SU-DHL-6 (cell line): ENCODE measurements around the gene ASIC3.

Experiments used
- H2AFZ ChIP-seq: fragments of 200-600 bp; sonication (generic); 2 replicates; pipeline ENCODE4 v1.6.1; 2014; ENCODE audit warnings: low read depth, mild to moderate bottlenecking, moderate library complexity, mixed read lengths, antibody characterized with exemption, low read length; ENCODE audit not compliant: severe bottlenecking
- H3F3A ChIP-seq: fragments of 200-600 bp; shearing (Covaris generic); 2 replicates; pipeline ENCODE4 v1.6.0; 2016; ENCODE audit warnings: antibody characterized with exemption, mild to moderate bottlenecking; ENCODE audit not compliant: insufficient read depth
- H3K27ac ChIP-seq: fragments of 200-600 bp; sonication (generic); 2 replicates; pipeline ENCODE4 v1.5.1; 2016; ENCODE audit warnings: low read depth, mild to moderate bottlenecking, low read length, moderate library complexity, mixed read lengths
- H3K27me3 ChIP-seq: fragments of 200-600 bp; sonication (generic), shearing (Covaris generic); 2 replicates; pipeline ENCODE4 v1.6.0; 2014; ENCODE audit warnings: mild to moderate bottlenecking, low read length
- H3K36me3 ChIP-seq: fragments of 200-600 bp; sonication (generic); 2 replicates; pipeline ENCODE4 v1.6.1; 2014; ENCODE audit warnings: mild to moderate bottlenecking, low read length, mixed read lengths
- H3K4me2 ChIP-seq: fragments of 300-600, 200-600 bp; shearing (Covaris generic), sonication (generic); 2 replicates; pipeline ENCODE4 v1.6.0; 2014; ENCODE audit warnings: low read length, low read depth, mild to moderate bottlenecking; ENCODE audit not compliant: poor library complexity, severe bottlenecking
- H3K4me3 ChIP-seq: fragments of 200-600 bp; sonication (generic); 2 replicates; pipeline ENCODE4 v1.5.1; 2014; ENCODE audit warnings: antibody characterized with exemption, low read length, mild to moderate bottlenecking, mixed read lengths; ENCODE audit not compliant: insufficient read depth, poor library complexity, severe bottlenecking
- H3K79me2 ChIP-seq: fragments of 200-600 bp; sonication (generic); 2 replicates; pipeline ENCODE4 v1.6.1; 2014; ENCODE audit warnings: mild to moderate bottlenecking, low read length, moderate library complexity; ENCODE audit not compliant: insufficient read depth
- H3K9ac ChIP-seq: fragments of 200-600 bp; sonication (generic); 2 replicates; pipeline ENCODE4 v1.7.0; 2014; ENCODE audit warnings: mild to moderate bottlenecking, low read length
- H3K9me2 ChIP-seq: fragments of 200-600 bp; sonication (generic); replicated peaks from 2 replicates; pipeline ENCODE4 v1.6.1; 2014; ENCODE audit warnings: low read length; ENCODE audit not compliant: insufficient read depth
- H3K9me3 ChIP-seq: fragments of 200-600 bp; sonication (generic); 2 replicates; pipeline ENCODE4 v1.6.1; 2014; ENCODE audit warnings: low read length, mixed read lengths; ENCODE audit not compliant: insufficient read depth
- H4K20me1 ChIP-seq: fragments of 200-600 bp; sonication (generic); 2 replicates; pipeline ENCODE4 v1.6.1; 2014; ENCODE audit warnings: low read depth, mild to moderate bottlenecking, antibody characterized with exemption, low read length, moderate library complexity, mixed read lengths
- CTCF ChIP-seq: fragments of 200-600 bp; sonication (generic); IDR thresholded peaks from one replicate; pipeline ENCODE4 v1.5.1; 2017; ENCODE audit warnings: antibody characterized with exemption, mild to moderate bottlenecking, low read length, moderate library complexity; ENCODE audit not compliant: insufficient read depth, poor library complexity, severe bottlenecking
- EZH2phosphoT487 ChIP-seq: fragments of 200-600 bp; sonication (generic), shearing (Covaris generic); conservative IDR thresholded peaks from 2 replicates; pipeline ENCODE4 v1.6.1; 2018; ENCODE audit warnings: mild to moderate bottlenecking, antibody characterized with exemption, low read length, moderate library complexity, mixed read lengths

Gene ASIC3

GRCh38 chr7:151060416-151061212, 12.3 kb downstream of the ASIC3 start:
- Histone ChIP-seq H3K36me3 (no peaks in the 10 kb centered on the region), H3K27ac (peak overlapping the region; percentile 82; the same call in 1 of the 2 replicates), H3F3A (peaks cover 8% of the 10 kb centered on the region), H3K4me3 (peak overlapping the region; percentile 86), H3K79me2 (peaks cover 27% of the 10 kb centered on the region), H3K4me2 (peak overlapping the region; percentile 84), H3K9me2 (no peaks in the 10 kb centered on the region), H3K9ac (peak overlapping the region; percentile 77), H3K27me3 (no peaks in the 10 kb centered on the region), H4K20me1 (no peaks in the 10 kb centered on the region), H3K9me3 (no peaks in the 10 kb centered on the region), H2AFZ (peak overlapping the region; percentile 86)
- no peak for TF ChIP-seq EZH2phosphoT487
- TF ChIP-seq CTCF = peak; percentile 23

DNA sequence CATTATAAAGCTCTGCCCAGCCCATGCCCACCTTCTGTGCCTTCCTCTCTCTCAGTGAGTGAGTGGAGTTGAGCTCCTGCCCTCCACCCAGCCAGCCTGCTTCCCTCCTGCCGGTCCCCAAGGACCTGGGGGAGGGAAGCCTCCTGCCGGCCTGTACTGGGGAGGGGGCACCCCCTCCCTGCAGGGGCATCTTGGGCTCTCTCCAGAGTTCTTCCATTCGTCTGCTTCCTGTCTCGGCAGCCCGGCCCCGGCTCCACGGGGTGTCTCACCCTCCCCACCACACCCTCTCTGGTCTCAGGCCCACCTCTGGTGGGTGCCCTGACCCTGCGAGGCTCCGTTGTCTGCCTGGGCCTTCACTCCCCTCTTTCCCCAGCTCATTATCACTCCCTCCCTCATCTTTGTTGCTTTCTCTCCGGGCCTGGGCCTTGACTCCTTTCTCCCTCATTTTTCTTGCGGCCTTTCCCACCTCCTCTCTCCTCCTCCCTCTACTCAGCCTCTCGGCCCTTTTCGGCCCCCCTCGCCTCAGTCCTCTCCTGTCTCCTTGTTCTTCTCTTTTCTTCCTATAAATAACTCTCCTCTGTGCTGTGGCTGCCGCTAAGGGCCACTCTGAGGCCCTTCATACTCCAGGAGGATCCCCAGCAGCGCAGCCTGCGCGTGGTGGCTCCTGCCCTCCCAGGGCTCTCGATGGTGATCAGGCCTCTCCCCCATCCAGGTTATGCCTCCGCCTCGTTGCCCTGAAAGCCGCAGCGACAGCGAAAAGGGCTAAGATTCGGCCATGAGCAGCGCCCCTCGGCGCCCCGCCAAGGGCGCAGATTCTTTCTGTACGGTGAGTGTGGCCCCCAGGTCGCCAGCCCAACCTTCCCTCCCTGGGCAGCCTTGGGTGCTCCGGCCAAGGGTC, 13.1 kb downstream of the ASIC3 start:
- Histone ChIP-seq H3K9me2 (no peaks in the 10 kb centered on the region), H3K27me3 (no peaks in the 10 kb centered on the region), H4K20me1 (no peaks in the 10 kb centered on the region), H3F3A (peaks cover 8% of the 10 kb centered on the region), H2AFZ (no peak overlapping the region), H3K79me2 (peaks cover 27% of the 10 kb centered on the region), H3K9me3 (no peaks in the 10 kb centered on the region), H3K9ac (peak overlapping the region; percentile 77; the same call in 1 of the 2 replicates), H3K36me3 (no peaks in the 10 kb centered on the region), H3K4me2 (peak overlapping the region; percentile 84), H3K4me3 (no peak overlapping the region), H3K27ac (no peak overlapping the region)
- no peak for TF ChIP-seq CTCF

DNA sequence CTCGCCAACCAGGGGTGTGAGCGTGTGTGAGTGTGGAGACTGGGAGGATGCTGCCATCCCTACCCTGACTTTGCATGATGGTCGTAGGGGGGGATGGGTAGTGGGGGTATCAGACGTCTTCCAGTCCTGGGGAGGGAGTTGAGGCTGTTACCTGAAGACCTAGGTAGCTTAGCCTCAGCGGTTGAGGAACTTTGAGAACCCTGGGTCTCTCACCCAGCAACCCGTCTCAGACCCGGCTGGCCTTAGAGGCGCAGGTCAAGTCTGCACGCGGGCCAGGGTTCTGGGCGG, 13.7 kb downstream of the ASIC3 start:
- no peak overlapping the region for H3K27ac ChIP-seq
- peaks cover 27% of the 10 kb centered on the region for H3K79me2 ChIP-seq
- no peak for TF ChIP-seq CTCF
- no peak for TF ChIP-seq EZH2phosphoT487
- no peak overlapping the region for H3K4me2 ChIP-seq
- H2AFZ ChIP-seq = no peak overlapping the region
- H4K20me1 ChIP-seq = no peaks in the 10 kb centered on the region
- no peaks in the 10 kb centered on the region for H3K27me3 ChIP-seq
- no peaks in the 10 kb centered on the region for H3K9me3 ChIP-seq
- no peaks in the 10 kb centered on the region for H3K9me2 ChIP-seq
- H3K4me3 ChIP-seq = no peak overlapping the region
- no peaks in the 10 kb centered on the region for H3K36me3 ChIP-seq
- peaks cover 8% of the 10 kb centered on the region for H3F3A ChIP-seq
- H3K9ac ChIP-seq = no peak overlapping the region
